T-helper 1 cell treated with Interleukin-12 subunit alpha and Interleukin-12 subunit beta and Interleukin-4 antibody, amounts not matched to agents 30 μg/mL and 1 μg/mL, for 36 hours (primary cell): ENCODE measurements around the gene TPRA1.

Experiments
- H3K27ac Mint-ChIP-seq: one replicate; pipeline ENCODE4 v1.8.0; 2021; ENCODE audit warnings: mild to moderate bottlenecking, mixed read lengths
- H3K27me3 Mint-ChIP-seq: one replicate; pipeline ENCODE4 v1.8.0; 2021; ENCODE audit warnings: low read depth, mixed read lengths
- H3K36me3 Mint-ChIP-seq: one replicate; pipeline ENCODE4 v1.8.0; 2021; ENCODE audit warnings: low read depth, mixed read lengths
- H3K4me1 Mint-ChIP-seq: one replicate; pipeline ENCODE4 v1.8.0; 2021; ENCODE audit warnings: low read depth, mixed read lengths
- H3K4me3 Mint-ChIP-seq: one replicate; pipeline ENCODE4 v1.8.0; 2021; ENCODE audit warnings: mild to moderate bottlenecking, moderate library complexity, mixed read lengths
- H3K9me3 Mint-ChIP-seq: one replicate; pipeline ENCODE4 v1.8.0; 2021; ENCODE audit warnings: mixed read lengths

TPRA1 gene

GRCh38 chr3:127572186-127572585 is 18.3 kb downstream of the TPRA1 start:
- no peaks in the 10 kb centered on the region for H3K9me3 Mint-ChIP-seq
- peaks cover 5% of the 10 kb centered on the region for H3K4me1 Mint-ChIP-seq
- no peak overlapping the region for H3K27ac Mint-ChIP-seq
- H3K4me3 Mint-ChIP-seq, result no peak overlapping the region
- H3K27me3 Mint-ChIP-seq, result no peaks in the 10 kb centered on the region
- H3K36me3 Mint-ChIP-seq, result peaks cover 5% of the 10 kb centered on the region

GRCh38 chr3:127570520-127570919 is 20.0 kb downstream of the TPRA1 start:
- Mint-ChIP-seq H3K36me3 (peaks cover 5% of the 10 kb centered on the region), H3K9me3 (no peaks in the 10 kb centered on the region), H3K4me3 (no peak overlapping the region), H3K4me1 (peaks cover 5% of the 10 kb centered on the region), H3K27ac (no peak overlapping the region), H3K27me3 (no peaks in the 10 kb centered on the region)

GRCh38 chr3:127569160-127569559 is 21.4 kb downstream of the TPRA1 start:
- Mint-ChIP-seq H3K36me3 (peaks cover 4% of the 10 kb centered on the region), H3K27me3 (no peaks in the 10 kb centered on the region), H3K27ac (no peak overlapping the region), H3K9me3 (no peaks in the 10 kb centered on the region), H3K4me1 (no peaks in the 10 kb centered on the region), H3K4me3 (no peak overlapping the region)

- Mint-ChIP-seq H3K9me3 (no peaks in the 10 kb centered on the region), H3K27ac (no peak overlapping the region), H3K36me3 (peaks cover 4% of the 10 kb centered on the region), H3K27me3 (no peaks in the 10 kb centered on the region), H3K4me3 (no peak overlapping the region), H3K4me1 (no peaks in the 10 kb centered on the region)
Measured at GRCh38 chr3:127568586-127568985, 21.9 kb downstream of the TPRA1 start.

GRCh38 chr3:127566833-127567232 is 23.7 kb downstream of the TPRA1 start:
- H3K27ac Mint-ChIP-seq, result no peak overlapping the region

DNA sequence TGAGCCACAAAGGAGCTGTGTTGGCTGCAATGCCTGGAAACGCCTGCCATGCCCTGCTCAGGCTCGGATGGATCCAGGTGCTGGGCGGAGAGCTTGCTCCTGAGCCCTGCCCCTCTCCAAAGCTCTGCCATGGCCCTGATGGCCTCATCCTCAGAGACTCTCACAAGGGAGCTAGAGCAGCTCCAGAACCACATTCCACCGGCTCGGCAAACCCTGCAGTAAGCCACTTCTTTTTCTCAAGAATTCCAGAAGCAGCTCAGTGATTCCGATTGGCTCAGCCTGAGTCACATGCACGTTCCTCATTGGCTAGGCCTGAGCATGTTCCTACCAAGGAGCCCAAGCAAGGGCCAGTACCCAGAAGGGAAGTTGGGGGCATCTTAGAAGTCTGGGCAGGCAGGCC is 24.8 kb downstream of the TPRA1 start:
- no peaks in the 10 kb centered on the region for H3K9me3 Mint-ChIP-seq
- H3K4me1 Mint-ChIP-seq, result no peaks in the 10 kb centered on the region
- no peak overlapping the region for H3K4me3 Mint-ChIP-seq
- peaks cover 3% of the 10 kb centered on the region for H3K27me3 Mint-ChIP-seq
- H3K36me3 Mint-ChIP-seq, result no peaks in the 10 kb centered on the region
- H3K27ac Mint-ChIP-seq, result no peak overlapping the region

More at GRCh38 chr3:127566833-127567232, 23.7 kb downstream of the TPRA1 start:
- Mint-ChIP-seq H3K4me1 (no peaks in the 10 kb centered on the region), H3K9me3 (no peaks in the 10 kb centered on the region), H3K4me3 (no peak overlapping the region), H3K36me3 (peaks cover 4% of the 10 kb centered on the region), H3K27me3 (peaks cover 3% of the 10 kb centered on the region)

DNA sequence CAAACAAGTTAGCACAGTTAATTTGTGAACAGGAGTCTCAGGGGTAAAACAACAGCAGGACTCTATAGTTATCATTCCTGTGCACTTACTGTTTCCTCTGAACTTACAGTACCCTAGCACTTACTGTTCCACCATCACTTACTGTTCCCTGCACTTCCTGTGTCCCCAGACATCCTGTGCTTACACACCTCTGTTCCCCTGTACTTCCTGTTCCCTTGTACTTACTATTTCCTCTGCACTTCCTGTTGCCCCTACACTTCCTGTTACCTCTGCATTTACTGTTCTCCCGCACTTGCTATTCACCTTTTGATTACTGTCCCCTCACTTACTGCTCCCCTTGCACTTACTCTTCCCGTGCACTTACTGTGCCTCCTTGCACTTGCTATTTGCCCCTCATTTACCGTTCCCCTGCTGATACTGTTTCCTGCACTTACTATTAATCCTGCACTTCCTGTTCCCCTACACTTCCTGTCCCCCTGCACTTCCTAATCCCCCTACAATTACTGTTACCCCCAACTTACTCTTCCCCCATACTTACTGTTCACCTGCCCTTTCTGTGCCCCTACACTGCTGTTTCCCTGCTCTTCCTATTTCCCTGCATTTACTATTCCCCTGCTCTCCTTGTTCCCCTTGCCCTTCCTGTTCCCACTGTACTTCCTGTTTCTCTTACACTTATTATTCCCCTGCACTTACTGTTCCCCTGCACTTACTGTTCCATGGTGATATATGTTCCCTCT is 30.3 kb downstream of the TPRA1 start:
- Mint-ChIP-seq H3K27me3 (peaks cover 3% of the 10 kb centered on the region), H3K9me3 (peaks cover 9% of the 10 kb centered on the region), H3K36me3 (peaks cover 4% of the 10 kb centered on the region), H3K4me1 (peaks cover 6% of the 10 kb centered on the region), H3K27ac (no peak overlapping the region), H3K4me3 (no peak overlapping the region)

DNA sequence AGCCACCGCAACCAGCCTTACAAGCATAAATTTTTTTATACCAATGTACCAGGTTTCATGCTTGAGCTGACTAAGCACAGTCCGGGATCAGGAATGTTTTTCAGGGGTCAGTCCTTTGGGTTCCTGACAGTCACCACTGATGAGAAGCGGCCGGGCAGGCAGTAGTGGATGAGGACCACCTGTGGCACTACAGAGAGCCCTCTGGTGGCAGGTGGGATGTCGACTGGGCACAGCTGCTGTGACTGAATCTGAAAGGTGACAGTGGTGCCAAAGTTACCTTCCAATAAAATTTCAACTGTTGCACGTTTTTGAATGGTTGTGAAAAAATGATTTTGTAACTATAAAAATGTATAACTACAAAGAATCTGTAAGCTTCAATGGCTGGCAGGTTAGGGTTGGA is 34.0 kb downstream of the TPRA1 start:
- peaks cover 4% of the 10 kb centered on the region for H3K27me3 Mint-ChIP-seq
- H3K27ac Mint-ChIP-seq, result no peak overlapping the region
- no peak overlapping the region for H3K4me3 Mint-ChIP-seq
- peaks cover 4% of the 10 kb centered on the region for H3K36me3 Mint-ChIP-seq
- H3K4me1 Mint-ChIP-seq, result peaks cover 6% of the 10 kb centered on the region
- H3K9me3 Mint-ChIP-seq, result peaks cover 9% of the 10 kb centered on the region

GRCh38 chr3:127555108-127555507 is 35.4 kb downstream of the TPRA1 start:
- peaks cover 2% of the 10 kb centered on the region for H3K4me1 Mint-ChIP-seq
- H3K4me3 Mint-ChIP-seq, result no peak overlapping the region
- H3K9me3 Mint-ChIP-seq, result peaks cover 6% of the 10 kb centered on the region
- H3K27me3 Mint-ChIP-seq, result peaks cover 4% of the 10 kb centered on the region
- no peak overlapping the region for H3K27ac Mint-ChIP-seq
- peaks cover 3% of the 10 kb centered on the region for H3K36me3 Mint-ChIP-seq

DNA sequence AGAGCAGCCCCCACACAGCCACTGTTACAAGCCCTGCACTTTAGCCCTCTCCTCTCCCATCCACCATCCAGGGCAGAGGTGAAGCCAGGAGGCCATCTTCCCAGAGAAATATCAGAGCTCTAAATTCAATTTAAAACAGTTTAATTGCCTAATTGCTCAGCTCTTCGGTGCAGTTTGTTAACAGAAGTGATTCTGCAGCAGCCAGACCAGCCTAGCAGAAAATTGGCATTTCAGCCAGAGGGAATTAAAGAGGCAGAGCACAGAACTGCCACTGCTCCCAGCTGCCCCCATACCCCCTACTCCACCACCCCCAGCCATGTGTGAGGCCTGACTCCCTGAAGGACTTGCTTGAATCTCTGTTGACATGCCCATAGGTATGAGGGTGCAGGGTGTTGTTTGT is 38.5 kb downstream of the TPRA1 start:
- Mint-ChIP-seq H3K27ac (no peak overlapping the region), H3K4me1 (peaks cover 5% of the 10 kb centered on the region), H3K9me3 (no peaks in the 10 kb centered on the region), H3K4me3 (no peak overlapping the region), H3K36me3 (no peaks in the 10 kb centered on the region), H3K27me3 (peaks cover 18% of the 10 kb centered on the region)

DNA sequence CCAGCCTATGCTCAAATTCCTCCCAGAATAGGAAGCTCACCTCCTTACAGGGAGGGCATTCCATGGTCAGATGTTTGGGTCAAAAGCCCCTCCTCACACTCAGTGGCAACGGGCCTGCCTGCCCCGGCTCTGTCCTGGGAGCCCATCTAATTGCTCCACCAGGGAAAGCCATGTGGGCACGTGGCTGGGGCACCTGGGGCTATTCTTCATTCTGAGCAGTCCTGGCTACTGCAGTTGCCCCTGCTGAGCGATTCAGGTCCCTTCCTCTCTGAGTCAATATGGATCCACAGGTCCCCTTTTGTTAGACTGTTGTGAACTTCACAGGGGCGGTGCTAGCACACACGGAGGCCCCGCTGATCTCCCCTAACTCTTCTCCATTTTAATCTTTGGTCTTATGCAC is 39.4 kb downstream of the TPRA1 start:
- Mint-ChIP-seq H3K27me3 (peaks cover 22% of the 10 kb centered on the region), H3K27ac (no peak overlapping the region), H3K4me1 (peaks cover 9% of the 10 kb centered on the region), H3K4me3 (no peak overlapping the region), H3K36me3 (no peaks in the 10 kb centered on the region), H3K9me3 (no peaks in the 10 kb centered on the region)

DNA sequence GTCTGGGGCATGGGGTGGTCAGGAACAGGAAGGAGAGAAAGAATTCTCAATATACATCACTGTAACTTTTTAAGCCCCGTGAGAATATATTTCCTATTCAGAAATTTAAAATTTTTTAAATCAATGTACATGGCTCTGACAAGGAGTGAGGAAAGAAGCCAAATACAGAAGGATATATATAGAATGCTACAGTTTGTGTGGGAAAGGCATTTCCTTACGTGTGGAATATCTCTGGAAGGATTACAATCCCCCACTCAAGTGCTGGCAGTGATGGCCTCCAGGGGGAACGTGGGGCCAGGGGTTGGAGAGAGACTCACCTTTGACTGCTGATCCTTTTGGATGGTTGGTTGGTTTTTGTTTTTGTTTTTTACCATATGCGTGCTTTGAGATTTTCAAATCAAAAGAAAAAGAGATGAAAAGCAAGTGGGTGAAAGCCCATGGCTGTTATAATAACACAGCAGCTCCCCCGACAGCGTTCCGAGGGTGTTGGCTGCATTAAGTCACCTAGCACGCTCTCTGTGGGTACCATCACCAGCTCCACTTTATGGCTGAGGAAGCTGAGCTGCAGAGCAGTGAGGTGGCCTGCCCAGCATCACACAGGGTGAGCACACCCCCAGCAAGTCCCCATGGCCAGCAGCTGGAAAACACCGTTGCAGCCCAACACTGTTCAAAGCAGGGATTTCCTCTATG is 39.9 kb downstream of the TPRA1 start:
- Mint-ChIP-seq H3K27ac (no peak overlapping the region), H3K36me3 (no peaks in the 10 kb centered on the region), H3K4me1 (peaks cover 9% of the 10 kb centered on the region), H3K4me3 (no peak overlapping the region), H3K27me3 (peaks cover 22% of the 10 kb centered on the region), H3K9me3 (no peaks in the 10 kb centered on the region)

- H3K4me1 Mint-ChIP-seq, result peaks cover 9% of the 10 kb centered on the region
- H3K27me3 Mint-ChIP-seq, result peaks cover 22% of the 10 kb centered on the region
- H3K9me3 Mint-ChIP-seq, result no peaks in the 10 kb centered on the region
- no peak overlapping the region for H3K4me3 Mint-ChIP-seq
- H3K27ac Mint-ChIP-seq, result no peak overlapping the region
- no peaks in the 10 kb centered on the region for H3K36me3 Mint-ChIP-seq
Measured at GRCh38 chr3:127549826-127550467, 40.6 kb downstream of the TPRA1 start.

- Mint-ChIP-seq H3K4me3 (peak overlapping the region; percentile 81), H3K9me3 (no peaks in the 10 kb centered on the region), H3K27ac (no peak overlapping the region), H3K36me3 (no peaks in the 10 kb centered on the region), H3K4me1 (peaks cover 9% of the 10 kb centered on the region), H3K27me3 (peaks cover 22% of the 10 kb centered on the region)
Measured at GRCh38 chr3:127547761-127548605, 42.5 kb downstream of the TPRA1 start.
